HEK293T (cell line): Measurements from ENCODE around the gene KRTAP4-8.
"Not testable (repeated sequence)": the region's sequence is repeated elsewhere in the genome, so short reads cannot be mapped to it uniquely, and the experiment has no call there.

Source experiments
- ARNT ChIP-seq: fragments of 450-650 bp; IDR thresholded peaks from 2 replicates; pipeline ENCODE4 v1.6.1; 2017; ENCODE audit warnings: mild to moderate bottlenecking
- BHLHE40 ChIP-seq: fragments of 450-650 bp; IDR thresholded peaks from 2 replicates; pipeline ENCODE4 v1.6.1; 2016; ENCODE audit warnings: mild to moderate bottlenecking, moderate library complexity, borderline replicate concordance
- CTBP1 ChIP-seq: fragments of 450-650 bp; IDR thresholded peaks from 2 replicates; pipeline ENCODE4 v1.6.1; 2016; ENCODE audit warnings: borderline replicate concordance
- ELF4 ChIP-seq: fragments of 450-650 bp; IDR thresholded peaks from 2 replicates; pipeline ENCODE4 v1.6.1; 2017; ENCODE audit warnings: antibody characterized with exemption
- FOXA1 ChIP-seq: fragments of 450-650 bp; IDR thresholded peaks from 2 replicates; pipeline ENCODE4 v1.6.1; 2016; ENCODE audit warnings: mild to moderate bottlenecking
- FOXM1 ChIP-seq: fragments of 450-650 bp; IDR thresholded peaks from 2 replicates; pipeline ENCODE4 v1.6.1; 2017; ENCODE audit warnings: mild to moderate bottlenecking, borderline replicate concordance
- HDGF ChIP-seq: fragments of 450-650 bp; IDR thresholded peaks from 2 replicates; pipeline ENCODE4 v1.6.1; 2017; ENCODE audit warnings: antibody characterized with exemption, borderline replicate concordance
- LEF1 ChIP-seq: fragments of 450-650 bp; IDR thresholded peaks from 2 replicates; pipeline ENCODE4 v1.6.1; 2017; ENCODE audit warnings: mild to moderate bottlenecking, borderline replicate concordance
- NFRKB ChIP-seq: fragments of 450-650 bp; IDR thresholded peaks from 2 replicates; pipeline ENCODE4 v1.6.1; 2016; ENCODE audit warnings: mild to moderate bottlenecking, moderate library complexity
- SP1 ChIP-seq: fragments of 450-650 bp; IDR thresholded peaks from 2 replicates; pipeline ENCODE4 v1.6.1; 2017
- SUZ12 ChIP-seq: fragments of 450-650 bp; IDR thresholded peaks from 2 replicates; pipeline ENCODE4 v1.6.1; 2016; ENCODE audit warnings: mild to moderate bottlenecking
- TARDBP ChIP-seq: fragments of 450-650 bp; IDR thresholded peaks from 2 replicates; pipeline ENCODE4 v1.6.1; 2016
- ZNF384 ChIP-seq: fragments of 450-650 bp; IDR thresholded peaks from 2 replicates; pipeline ENCODE4 v1.6.1; 2016
- TF ChIP-seq, protein P1 (sequence below): fragments of 450-650 bp; IDR thresholded peaks from 2 replicates; pipeline ENCODE4 v1.6.1; 2016

- TF ChIP-seq HDGF, FOXA1, BHLHE40, ARNT, NFRKB, ZNF384, LEF1, ELF4, TARDBP, FOXM1, SP1, SUZ12, CTBP1: not testable (repeated sequence)
- TF ChIP-seq, protein P1, sequence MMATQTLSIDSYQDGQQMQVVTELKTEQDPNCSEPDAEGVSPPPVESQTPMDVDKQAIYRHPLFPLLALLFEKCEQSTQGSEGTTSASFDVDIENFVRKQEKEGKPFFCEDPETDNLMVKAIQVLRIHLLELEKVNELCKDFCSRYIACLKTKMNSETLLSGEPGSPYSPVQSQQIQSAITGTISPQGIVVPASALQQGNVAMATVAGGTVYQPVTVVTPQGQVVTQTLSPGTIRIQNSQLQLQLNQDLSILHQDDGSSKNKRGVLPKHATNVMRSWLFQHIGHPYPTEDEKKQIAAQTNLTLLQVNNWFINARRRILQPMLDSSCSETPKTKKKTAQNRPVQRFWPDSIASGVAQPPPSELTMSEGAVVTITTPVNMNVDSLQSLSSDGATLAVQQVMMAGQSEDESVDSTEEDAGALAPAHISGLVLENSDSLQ: not testable (repeated sequence)
These were observed 9.1 kb downstream of the KRTAP4-8 start for GRCh38 chr17:41088760-41089352.
